Testis (tissue), 2 donors: ENCODE data around the gene SLC27A3.

Experiments used
- CTCF ChIP-seq, 3 experiments: fragments of 450-650 bp in 2 of 3; fragments of 200-600 bp in 1 of 3; sonication (generic) in 1 of 3; IDR thresholded peaks; one replicate each; pipeline ENCODE4 v1.5.1; 2016 to 2019; ENCODE audit warnings: antibody characterized with exemption in 3 of 3, mild to moderate bottlenecking in 2 of 3, moderate library complexity in 1 of 3
- POLR2A ChIP-seq: fragments of 450-650 bp; IDR thresholded peaks from one replicate; pipeline ENCODE4 v1.6.1; 2017; ENCODE audit warnings: antibody characterized with exemption, mild to moderate bottlenecking, moderate library complexity

- TF ChIP-seq POLR2A (no peak), CTCF (IDR thresholded peaks at IDR 0.05) (no peak)
Observed at GRCh38 chr1:153775458-153776327, 486 bp downstream of the SLC27A3 start.
